PC-9 (cell line): ENCODE data around the gene SNX2. TPM values are rescaled to one million over a fixed set of nuclear protein-coding genes. Genes with fewer than 3 reads are reported as not detected.
"Not testable (repeated sequence)": the region's sequence is repeated elsewhere in the genome, so short reads cannot be mapped to it uniquely, and the experiment has no call there.

Source experiments
- BruUV-seq: library from RNA; stranded (reverse); fragments of 400-500 nt; replicated peaks from 2 replicates; lab custom pipeline; 2021; lab: Mats Ljungman, UMichigan
- CTCF ChIA-PET: fragments of 300-600 bp; sonication (Branson Sonifier 250); formaldehyde crosslinking; loops from one replicate; lab custom pipeline; 2022; ENCODE audit warnings: antibody characterized with exemption; lab: Charles Lee
- POLR2A ChIA-PET: fragments of 300-600 bp; sonication (Branson Sonifier 250); formaldehyde crosslinking; loops from one replicate; lab custom pipeline; 2022; ENCODE audit warnings: antibody characterized with exemption; ENCODE audit not compliant: unreplicated experiment; lab: Charles Lee
- DNase-seq, 2 experiments: peaks; one replicate each; pipeline versions ENCODE4 v3.0.0 to v3.0.0-alpha.2; 2015 to 2022; ENCODE audit warnings: mixed read lengths in 1 of 2
- H2AFZ ChIP-seq: fragments of 200-600 bp; sonication (generic); 2 replicates; pipeline ENCODE4 v1.8.1; 2017; ENCODE audit warnings: antibody characterized with exemption
- H3F3A ChIP-seq: fragments of 200-600 bp; sonication (generic); 2 replicates; pipeline ENCODE4 v1.8.1; 2017; ENCODE audit warnings: antibody characterized with exemption, mild to moderate bottlenecking, low read depth; ENCODE audit not compliant: insufficient read depth
- H3K27ac ChIP-seq: fragments of 200-600 bp; sonication (generic); 2 replicates; pipeline ENCODE4 v1.6.1; 2016; ENCODE audit warnings: mixed run types
- H3K27me3 ChIP-seq: fragments of 200-600 bp; sonication (generic); 2 replicates; pipeline ENCODE4 v1.6.1; 2016; ENCODE audit warnings: low read depth, mixed run types; ENCODE audit not compliant: insufficient read depth
- H3K36me3 ChIP-seq: fragments of 200-600 bp; sonication (generic); 2 replicates; pipeline ENCODE4 v1.6.1; 2016; ENCODE audit warnings: low read depth, mixed run types
- H3K4me1 ChIP-seq: fragments of 200-600 bp; sonication (generic); replicated peaks from 2 replicates; pipeline ENCODE4 v1.6.1; 2016; ENCODE audit warnings: mixed run types; ENCODE audit not compliant: insufficient read depth
- H3K4me2 ChIP-seq: fragments of 200-600 bp; sonication (generic); 2 replicates; pipeline ENCODE4 v1.6.1; 2017; ENCODE audit warnings: mixed run types
- H3K4me3 ChIP-seq: fragments of 200-600 bp; sonication (generic); 2 replicates; pipeline ENCODE4 v1.6.1; 2016; ENCODE audit warnings: mixed run types
- H3K79me2 ChIP-seq: fragments of 200-600 bp; sonication (generic); 2 replicates; pipeline ENCODE4 v1.6.1; 2017; ENCODE audit warnings: low read depth, mixed run types
- H3K9me2 ChIP-seq: fragments of 200-600 bp; sonication (generic); 2 replicates; pipeline ENCODE4 v1.8.1; 2017; ENCODE audit warnings: mild to moderate bottlenecking; ENCODE audit not compliant: insufficient read depth
- H3K9me3 ChIP-seq: fragments of 200-600 bp; sonication (generic); 2 replicates; pipeline ENCODE4 v1.8.1; 2016; ENCODE audit warnings: low read depth; ENCODE audit not compliant: insufficient read depth
- H4K20me1 ChIP-seq: fragments of 200-600 bp; sonication (generic); 2 replicates; pipeline ENCODE4 v1.8.1; 2017; ENCODE audit not compliant: insufficient read depth
- CTCF ChIP-seq: fragments of 200-600 bp; sonication (generic); conservative IDR thresholded peaks from 2 replicates; pipeline ENCODE4 v1.6.1; 2017; ENCODE audit warnings: mixed run types, antibody characterized with exemption, mild to moderate bottlenecking, moderate library complexity
- EZH2 ChIP-seq: fragments of 200-600 bp; sonication (generic); IDR thresholded peaks from 2 replicates; pipeline ENCODE4 v1.8.0; 2017; ENCODE audit warnings: antibody characterized with exemption, low read depth
- intact Hi-C: fragments of 100-400 bp; cut with micrococcal nuclease; formaldehyde crosslinking; loops from one replicate; pipeline ENCODE4 v1.10.0; 2022; ENCODE audit not compliant: unreplicated experiment
- total RNA-seq: library from RNA; stranded (reverse); gene quantifications from 2 replicates; pipeline ENCODE4 v1.2.3, GENCODE V29; 2021

SNX2 gene
- total RNA-seq, 1 experiment from 2014 or later: 42.4 TPM

- no peak for DNase-seq
- H3K4me1 ChIP-seq: 0 out of 2 replicates have a peak, but pooled peaks cover 3% of the 10 kb centered on the region
- intact Hi-C loops: no loop called here
- H3K9me3 ChIP-seq: no peaks in the 10 kb centered on the region
- no peaks in the 10 kb centered on the region for H3K79me2 ChIP-seq
- CTCF ChIA-PET: no interaction called here
- no peak overlapping the region for H3K4me2 ChIP-seq
- H3K36me3 ChIP-seq: no peaks in the 10 kb centered on the region
- no TSS peak for BruUV-seq
- H3K4me3 ChIP-seq: no peak overlapping the region
- H3K27me3 ChIP-seq: no peaks in the 10 kb centered on the region
- no peaks in the 10 kb centered on the region for H3K9me2 ChIP-seq
- H3F3A ChIP-seq: no peaks in the 10 kb centered on the region
- no peak overlapping the region for H2AFZ ChIP-seq
- TF ChIP-seq CTCF: no peak
- TF ChIP-seq EZH2: no peak
- no peak overlapping the region for H3K27ac ChIP-seq
- POLR2A ChIA-PET: no interaction called here
- no peaks in the 10 kb centered on the region for H4K20me1 ChIP-seq
Observed at GRCh38 chr5:122759241-122760070, 15.4 kb upstream of the SNX2 start.

- Histone ChIP-seq H3K27me3 (no peaks in the 10 kb centered on the region), H3K4me3 (no peak overlapping the region), H3K4me1 (0 out of 2 replicates have a peak, but pooled peaks cover 3% of the 10 kb centered on the region), H3K4me2 (no peak overlapping the region), H4K20me1 (no peaks in the 10 kb centered on the region), H3K9me2 (no peaks in the 10 kb centered on the region), H2AFZ (no peak overlapping the region; the same call in 1 of the 2 replicates), H3F3A (no peaks in the 10 kb centered on the region), H3K27ac (no peak overlapping the region), H3K79me2 (no peaks in the 10 kb centered on the region), H3K36me3 (no peaks in the 10 kb centered on the region), H3K9me3 (no peaks in the 10 kb centered on the region)
- intact Hi-C loops: no loop called here
- DNase-seq: no peak
- no TSS peak for BruUV-seq
- POLR2A ChIA-PET: interaction anchor here (0.5 kb wide), 1 partner anchor 61 kb away, joined by 3 read pairs; no protein-coding TSS in a partner anchor
- CTCF ChIA-PET: no interaction called here
- TF ChIP-seq CTCF: no peak
- TF ChIP-seq EZH2: no peak
Observed at GRCh38 chr5:122760236-122760635, 14.6 kb upstream of the SNX2 start.

- Histone ChIP-seq H3K9me2 (no peaks in the 10 kb centered on the region), H3K36me3 (no peaks in the 10 kb centered on the region), H3K27ac (no peak overlapping the region), H4K20me1 (no peaks in the 10 kb centered on the region), H3K27me3 (no peaks in the 10 kb centered on the region), H3K4me3 (no peak overlapping the region), H3K4me2 (no peak overlapping the region), H3K9me3 (no peaks in the 10 kb centered on the region), H3F3A (no peaks in the 10 kb centered on the region), H3K79me2 (no peaks in the 10 kb centered on the region), H2AFZ (no peak overlapping the region), H3K4me1 (0 out of 2 replicates have a peak, but pooled peaks cover under 1% of the 10 kb centered on the region)
- no peak for TF ChIP-seq CTCF
- TF ChIP-seq EZH2: no peak
- ChIA-PET POLR2A (interaction anchor here (0.5 kb wide), 1 partner anchor 60 kb away, joined by 3 read pairs; no protein-coding TSS in a partner anchor), CTCF (no interaction called here)
- intact Hi-C loops: no loop called here
- no peak for DNase-seq
- BruUV-seq: no TSS peak
Observed at GRCh38 chr5:122761115-122761514, 13.8 kb upstream of the SNX2 start.

- CTCF ChIA-PET, H3K9me2 ChIP-seq, H3F3A ChIP-seq, H3K27ac ChIP-seq, POLR2A ChIA-PET, H3K9me3 ChIP-seq, H3K79me2 ChIP-seq, H4K20me1 ChIP-seq, H3K27me3 ChIP-seq, H3K4me2 ChIP-seq, H3K4me1 ChIP-seq, DNase-seq, H3K4me3 ChIP-seq, intact Hi-C loops, H3K36me3 ChIP-seq, H2AFZ ChIP-seq, BruUV-seq: not testable (repeated sequence)
Observed at GRCh38 chr5:122761896-122762295, 13.0 kb upstream of the SNX2 start.
